Measurements from ENCODE around the gene EXOSC2. TPM values are rescaled to one million over a fixed set of nuclear protein-coding genes. Genes with fewer than 3 reads are reported as not detected.

EXOSC2 gene
- total RNA-seq, 1 donor from 2014 or later, result 22.4 TPM

- DNase-seq (ENCODE audit: low read depth), result no peak
- TF ChIP-seq CTCF (conservative IDR thresholded peaks at IDR 0.05; ENCODE audit: low read depth, low read length), result no peak
- no peak overlapping the region for H3K4me3 ChIP-seq (ENCODE audit: low read depth, low read length)
Measured at GRCh38 chr9:130735566-130735965, 42.0 kb downstream of the EXOSC2 start.

DNA sequence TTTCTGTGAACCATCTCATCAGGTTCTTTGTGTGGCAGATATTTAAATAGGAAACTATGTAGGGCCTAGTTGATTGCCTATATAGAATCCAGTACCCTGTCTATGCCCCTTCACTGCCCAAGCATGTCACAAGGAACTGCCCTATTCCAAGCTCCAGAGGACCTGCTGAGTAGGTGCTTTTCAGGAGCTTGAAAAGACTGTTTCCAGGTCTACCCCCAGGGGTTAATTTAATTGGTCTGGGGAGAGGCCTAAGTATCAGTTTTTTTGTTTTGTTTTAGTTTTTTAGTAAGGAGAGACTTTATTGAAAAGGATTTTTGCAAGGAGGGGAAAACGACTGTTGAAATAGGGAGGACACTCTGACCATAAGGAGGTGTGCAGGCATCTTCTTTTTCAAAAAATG is 43.3 kb downstream of the EXOSC2 start:
- no peak for DNase-seq (ENCODE audit: low read depth)
- H3K4me3 ChIP-seq (ENCODE audit: low read depth, low read length), result no peak overlapping the region
- no peak for TF ChIP-seq CTCF (conservative IDR thresholded peaks at IDR 0.05; ENCODE audit: low read depth, low read length)

DNA sequence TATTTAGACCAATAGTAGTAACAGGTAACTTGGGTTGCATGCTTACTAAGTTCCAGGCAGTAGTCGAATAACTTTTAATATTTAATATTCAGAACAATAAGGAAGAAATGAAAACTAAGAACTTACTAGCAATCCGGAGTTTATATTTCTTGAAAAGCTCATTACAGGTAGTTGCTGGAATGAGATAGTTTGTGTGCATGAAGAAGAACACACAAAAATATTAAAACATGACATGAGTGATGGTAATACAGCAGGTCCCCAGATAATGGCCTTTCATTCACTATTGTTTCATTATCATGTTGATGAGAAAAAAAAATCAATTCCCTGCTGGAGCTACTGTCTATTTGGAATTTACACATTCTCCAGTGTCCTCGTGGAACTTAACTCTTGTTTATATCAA is 44.7 kb downstream of the EXOSC2 start:
- no peak for TF ChIP-seq CTCF (conservative IDR thresholded peaks at IDR 0.05; ENCODE audit: low read depth, low read length)
- H3K4me3 ChIP-seq (ENCODE audit: low read depth, low read length), result no peak overlapping the region
- DNase-seq (ENCODE audit: low read depth), result no peak

DNA sequence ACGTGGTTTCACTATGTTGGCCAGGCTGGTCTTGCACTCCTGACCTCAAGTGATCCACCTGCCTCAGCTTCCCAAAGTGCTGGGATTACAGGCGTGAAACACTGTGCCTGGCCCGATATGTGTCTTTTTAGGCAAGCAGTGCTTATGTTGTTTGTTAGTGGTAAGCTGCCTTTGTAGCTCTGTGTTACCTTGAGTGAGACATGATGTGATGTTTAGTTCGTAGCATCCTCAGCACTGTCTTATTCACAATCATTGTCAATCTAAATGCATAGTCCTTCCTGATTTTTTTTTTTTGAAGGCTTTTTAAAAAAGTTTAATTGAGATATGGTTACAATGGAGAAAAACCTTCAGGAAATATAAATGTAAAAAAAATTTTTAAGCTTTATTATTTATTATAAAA is 45.5 kb downstream of the EXOSC2 start:
- no peak for DNase-seq (ENCODE audit: low read depth)
- no peak overlapping the region for H3K4me3 ChIP-seq (ENCODE audit: low read depth, low read length)
- no peak for TF ChIP-seq CTCF (conservative IDR thresholded peaks at IDR 0.05; ENCODE audit: low read depth, low read length)

GRCh38 chr9:130740218-130741023 is 46.8 kb downstream of the EXOSC2 start:
- no peak for DNase-seq (ENCODE audit: low read depth)
- H3K4me3 ChIP-seq (ENCODE audit: low read depth, low read length), result no peak overlapping the region
- no peak for TF ChIP-seq CTCF (conservative IDR thresholded peaks at IDR 0.05; ENCODE audit: low read depth, low read length)

- no peak for DNase-seq (ENCODE audit: low read depth)
- no peak overlapping the region for H3K4me3 ChIP-seq (ENCODE audit: low read depth, low read length)
- no peak for TF ChIP-seq CTCF (conservative IDR thresholded peaks at IDR 0.05; ENCODE audit: low read depth, low read length)
Measured at GRCh38 chr9:130741024-130741305, 47.4 kb downstream of the EXOSC2 start.

DNA sequence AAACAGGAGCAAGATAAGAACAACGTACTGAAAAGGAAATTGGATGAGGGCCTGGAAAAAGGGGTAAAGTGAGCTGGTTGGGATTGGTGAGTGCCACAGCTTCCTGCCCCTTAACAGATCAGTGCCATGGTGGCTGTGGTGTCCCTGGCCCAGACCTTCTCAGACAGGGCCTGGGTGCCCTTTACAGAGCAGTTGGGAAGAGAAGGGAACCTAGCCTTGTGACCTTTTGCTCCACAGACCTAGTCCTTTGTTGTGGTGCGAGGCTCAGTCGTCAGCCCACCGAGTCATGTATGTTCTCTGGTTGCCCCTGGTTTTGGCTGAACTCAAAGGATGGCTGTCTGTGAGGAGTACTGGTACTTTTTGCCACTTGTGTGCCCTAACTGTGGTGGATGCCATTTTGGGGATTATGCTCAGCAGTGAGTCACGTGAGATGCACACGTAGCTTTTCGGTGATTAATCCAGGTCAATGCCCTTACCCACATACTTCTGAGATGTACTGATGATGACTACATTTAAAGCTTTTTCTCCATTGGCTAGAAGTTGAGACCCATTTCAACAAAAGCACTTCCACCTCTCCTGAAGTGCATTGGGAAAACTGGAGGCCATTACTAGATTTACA is 48.4 kb downstream of the EXOSC2 start:
- DNase-seq (ENCODE audit: low read depth), result peak; percentile 54
- TF ChIP-seq CTCF (conservative IDR thresholded peaks at IDR 0.05; ENCODE audit: low read depth, low read length), result no peak
- H3K4me3 ChIP-seq (ENCODE audit: low read depth, low read length), result no peak overlapping the region

All from epithelial cell of proximal tubule (primary cell).